CD8-positive, alpha-beta memory T cell (primary cell): ENCODE results near the gene SETD3. TPM values are rescaled to one million over a fixed set of nuclear protein-coding genes. Genes with fewer than 3 reads are reported as not detected.

Source experiments
- CTCF ChIA-PET: fragments of 350-600 bp; sonication (Branson Sonifier 250); formaldehyde crosslinking; loops from one replicate; lab custom pipeline; 2021; ENCODE audit warnings: antibody characterized with exemption; lab: Charles Lee
- POLR2A ChIA-PET: fragments of 350-600 bp; sonication (Branson Sonifier 250); formaldehyde crosslinking; loops from one replicate; lab custom pipeline; 2021; ENCODE audit warnings: antibody characterized with exemption; lab: Charles Lee
- DNase-seq, 5 donors: peaks; one replicate each; pipeline versions ENCODE4 v3.0.0 to v3.0.0-alpha.2; 2020 to 2022; ENCODE audit warnings: mixed read lengths in 1 of 5
- H3K27ac ChIP-seq: one replicate; pipeline ENCODE4 v1.7.0; 2013; ENCODE audit warnings: low read depth, mild to moderate bottlenecking, low read length, moderate library complexity
- H3K27me3 ChIP-seq: 2 replicates; pipeline ENCODE4 v1.7.0; 2013; ENCODE audit warnings: low read length, mild to moderate bottlenecking; ENCODE audit not compliant: insufficient read depth, poor library complexity, severe bottlenecking
- H3K36me3 ChIP-seq: 2 replicates; pipeline ENCODE4 v1.7.0; 2013; ENCODE audit warnings: mild to moderate bottlenecking, low read length, moderate library complexity; ENCODE audit not compliant: insufficient read depth
- H3K4me1 ChIP-seq: 2 replicates; pipeline ENCODE4 v1.7.0; 2013; ENCODE audit warnings: mild to moderate bottlenecking, low read length, moderate library complexity; ENCODE audit not compliant: insufficient read depth
- H3K4me3 ChIP-seq: 2 replicates; pipeline ENCODE4 v1.7.0; 2013; ENCODE audit warnings: mild to moderate bottlenecking, low read length
- H3K9me3 ChIP-seq: 2 replicates; pipeline ENCODE4 v1.7.0; 2013; ENCODE audit warnings: mild to moderate bottlenecking, low read length
- H3K27ac Mint-ChIP-seq, 8 donors: one replicate each; pipeline ENCODE4 v1.8.0; 2020 to 2021; ENCODE audit warnings: mixed read lengths in 8 of 8, mild to moderate bottlenecking in 6 of 8, inconsistent platforms in 3 of 8, moderate library complexity in 3 of 8
- H3K27me3 Mint-ChIP-seq, 2 donors: one replicate each; pipeline ENCODE4 v1.8.0; 2020 to 2021; ENCODE audit warnings: mixed read lengths in 2 of 2, mild to moderate bottlenecking in 1 of 2, moderate library complexity in 1 of 2
- H3K36me3 Mint-ChIP-seq, 3 donors: one replicate each; pipeline ENCODE4 v1.8.0; 2020 to 2021; ENCODE audit warnings: mixed read lengths in 3 of 3, inconsistent platforms in 1 of 3, mild to moderate bottlenecking in 1 of 3
- H3K4me1 Mint-ChIP-seq, 3 donors: one replicate each; pipeline ENCODE4 v1.8.0; 2020 to 2021; ENCODE audit warnings: mixed read lengths in 3 of 3, inconsistent platforms in 1 of 3, mild to moderate bottlenecking in 1 of 3
- H3K4me3 Mint-ChIP-seq, 7 donors: one replicate each; pipeline ENCODE4 v1.8.0; 2020 to 2021; ENCODE audit warnings: mixed read lengths in 7 of 7, mild to moderate bottlenecking in 6 of 7, moderate library complexity in 4 of 7, inconsistent platforms in 2 of 7
- H3K9me3 Mint-ChIP-seq, 5 donors: one replicate each; pipeline ENCODE4 v1.8.0; 2020 to 2022; ENCODE audit warnings: mixed read lengths in 5 of 5, mild to moderate bottlenecking in 3 of 5, moderate library complexity in 2 of 5, inconsistent platforms in 1 of 5
- polyA plus RNA-seq: library from polyadenylated mRNA; unstranded; fragments of 300-500 nt; fragmentation: Illumina TruSeq; gene quantifications from one replicate; pipeline ENCODE4 v1.2.3, GENCODE V29; 2021
- total RNA-seq, 2 experiments: library from RNA; stranded (reverse); gene quantifications; one replicate each; pipeline ENCODE4 v1.2.3, GENCODE V29; 2021

Gene SETD3
- total and polyA plus RNA-seq, 3 experiments from 2014 or later: 52.1 to 57.9 (median 57.1) TPM

DNA sequence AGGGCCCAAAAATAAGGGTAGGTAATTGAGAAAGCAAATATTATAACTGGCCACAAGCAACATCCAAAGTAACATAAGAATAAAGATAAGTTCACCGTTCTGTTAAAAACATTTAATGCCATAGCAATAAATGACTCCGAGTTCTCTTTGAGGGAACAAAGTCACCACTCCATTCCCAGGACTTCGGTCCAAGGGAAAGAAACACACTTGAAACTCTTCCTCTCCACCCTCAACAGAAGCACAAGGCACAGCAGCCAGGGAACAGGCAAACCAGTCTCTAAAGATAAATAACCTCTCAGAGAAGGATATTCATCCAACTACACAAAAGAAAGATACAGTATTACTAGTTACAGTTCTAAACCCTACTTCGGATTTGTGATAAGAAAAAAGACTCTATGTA lies 2.5 kb downstream of the SETD3 start:
- H3K9me3 Mint-ChIP-seq: no peaks in the 10 kb centered on the region

DNA sequence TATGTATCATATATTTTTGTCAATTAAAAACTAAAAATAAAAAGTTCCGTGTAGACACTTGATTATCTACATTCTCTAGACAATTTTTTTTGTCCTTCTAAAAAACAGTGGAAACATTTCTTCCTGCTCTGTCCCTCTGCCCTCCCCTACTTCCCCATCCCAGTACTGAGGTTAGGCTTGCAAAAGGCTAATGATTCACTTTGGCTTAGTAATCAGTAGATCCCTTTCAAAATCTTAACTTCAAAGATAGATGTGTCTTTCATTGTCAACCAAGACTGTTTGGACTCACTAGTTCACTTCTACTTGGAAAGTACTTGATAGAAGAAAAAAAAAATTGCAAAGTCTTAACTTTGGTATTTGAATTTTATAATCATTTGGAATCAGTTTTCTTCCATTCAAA lies 3.8 kb downstream of the SETD3 start:
- CTCF ChIA-PET: interaction anchor here (1.0 kb wide), 1 partner anchor 9 kb away, joined by 4 read pairs; no protein-coding TSS in a partner anchor
- POLR2A ChIA-PET: no interaction called here

More for the DNA sequence above, 2.5 kb downstream of the SETD3 start:
- Mint-ChIP-seq H3K4me1 (peaks cover 39 to 70% (median 58%) of the 10 kb centered on the region in 3 donors), H3K27me3 (peaks cover 0 to 4% of the 10 kb centered on the region in 2 donors), H3K4me3 (peak overlapping the region in 5 of 7 donors; percentile 7 to 95 (median 22)), H3K27ac (peak overlapping the region in 5 of 8 donors; percentile 4 to 80 (median 64)), H3K36me3 (peaks cover 0 to 14% (median 2%) of the 10 kb centered on the region in 3 donors)
- CTCF ChIA-PET: no interaction called here
- Histone ChIP-seq H3K9me3 (no peaks in the 10 kb centered on the region), H3K27me3 (no peaks in the 10 kb centered on the region), H3K36me3 (no peaks in the 10 kb centered on the region), H3K4me1 (peaks cover 26% of the 10 kb centered on the region), H3K27ac (peak overlapping the region; percentile 18), H3K4me3 (peak overlapping the region; percentile 28)
- POLR2A ChIA-PET: no interaction called here
- DNase-seq: no peak

GRCh38 chr14:99475660-99476059 lies 5.0 kb downstream of the SETD3 start:
- CTCF ChIA-PET: interaction anchor here (1.0 kb wide), 1 partner anchor 8 kb away, joined by 4 read pairs; no protein-coding TSS in a partner anchor

More for the DNA sequence above, 3.8 kb downstream of the SETD3 start:
- no peak overlapping the region for H3K27ac ChIP-seq
- peaks cover 32 to 65% (median 51%) of the 10 kb centered on the region in 3 donors for H3K4me1 Mint-ChIP-seq
- peaks cover 15% of the 10 kb centered on the region for H3K4me1 ChIP-seq
- no peaks in the 10 kb centered on the region for H3K9me3 Mint-ChIP-seq
- no peak for DNase-seq
- peaks cover 0 to 4% of the 10 kb centered on the region in 2 donors for H3K27me3 Mint-ChIP-seq
- H3K27me3 ChIP-seq: no peaks in the 10 kb centered on the region
- no peaks in the 10 kb centered on the region for H3K36me3 ChIP-seq
- H3K4me3 ChIP-seq: no peak overlapping the region
- peak overlapping the region in 1 of 8 donors; percentile 78 for H3K27ac Mint-ChIP-seq
- peaks cover 0 to 11% (median 2%) of the 10 kb centered on the region in 3 donors for H3K36me3 Mint-ChIP-seq
- no peak overlapping the region for H3K4me3 Mint-ChIP-seq
- no peaks in the 10 kb centered on the region for H3K9me3 ChIP-seq

GRCh38 chr14:99475179-99475578 lies 5.5 kb downstream of the SETD3 start:
- Histone ChIP-seq H3K4me3 (no peak overlapping the region), H3K4me1 (peaks cover 15% of the 10 kb centered on the region), H3K9me3 (no peaks in the 10 kb centered on the region), H3K36me3 (no peaks in the 10 kb centered on the region), H3K27ac (no peak overlapping the region), H3K27me3 (no peaks in the 10 kb centered on the region)
- ChIA-PET CTCF (no interaction called here), POLR2A (no interaction called here)
- H3K4me1 Mint-ChIP-seq: peaks cover 39 to 70% (median 59%) of the 10 kb centered on the region in 3 donors
- H3K9me3 Mint-ChIP-seq: no peaks in the 10 kb centered on the region
- no peak for DNase-seq
- peak overlapping the region in 1 of 8 donors; percentile 7 for H3K27ac Mint-ChIP-seq
- H3K4me3 Mint-ChIP-seq: peak overlapping the region in 1 of 7 donors; percentile 58
- peaks cover 0 to 2% (median 2%) of the 10 kb centered on the region in 3 donors for H3K36me3 Mint-ChIP-seq
- no peaks in the 10 kb centered on the region for H3K27me3 Mint-ChIP-seq

More at GRCh38 chr14:99475660-99476059, 5.0 kb downstream of the SETD3 start:
- H3K27ac Mint-ChIP-seq: peak overlapping the region in 1 of 8 donors; percentile 7
- H3K4me3 Mint-ChIP-seq: no peak overlapping the region
- DNase-seq: no peak
- peaks cover 0 to 2% (median 2%) of the 10 kb centered on the region in 3 donors for H3K36me3 Mint-ChIP-seq
- H3K27me3 ChIP-seq: no peaks in the 10 kb centered on the region
- no peak overlapping the region for H3K27ac ChIP-seq
- H3K4me1 ChIP-seq: peaks cover 15% of the 10 kb centered on the region
- no peak overlapping the region for H3K4me3 ChIP-seq
- no peaks in the 10 kb centered on the region for H3K9me3 ChIP-seq
- POLR2A ChIA-PET: no interaction called here
- H3K4me1 Mint-ChIP-seq: peaks cover 34 to 66% (median 54%) of the 10 kb centered on the region in 3 donors
- no peaks in the 10 kb centered on the region for H3K36me3 ChIP-seq
- H3K9me3 Mint-ChIP-seq: no peaks in the 10 kb centered on the region
- H3K27me3 Mint-ChIP-seq: no peaks in the 10 kb centered on the region

DNA sequence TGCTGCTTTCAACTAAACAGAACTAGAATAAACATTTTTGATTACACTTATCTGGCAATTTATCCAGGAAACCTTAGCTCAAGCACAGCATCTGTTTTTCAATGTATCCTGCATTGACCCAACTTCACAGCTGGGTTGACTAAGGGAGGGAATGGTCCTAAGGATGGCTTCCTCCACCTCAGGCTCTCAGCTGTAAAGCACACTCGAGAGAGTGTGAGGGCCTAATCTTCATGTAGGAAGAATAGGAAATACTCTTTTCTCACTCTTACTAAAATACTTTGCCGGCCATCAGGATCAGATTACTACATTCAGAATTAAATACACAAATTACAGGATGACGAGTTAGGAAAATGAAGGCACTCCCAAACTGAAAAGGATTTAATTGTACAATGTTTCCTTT lies 7.2 kb downstream of the SETD3 start:
- H3K9me3 Mint-ChIP-seq: no peaks in the 10 kb centered on the region
- Histone ChIP-seq H3K4me1 (peaks cover 5% of the 10 kb centered on the region), H3K36me3 (no peaks in the 10 kb centered on the region), H3K27ac (no peak overlapping the region), H3K9me3 (no peaks in the 10 kb centered on the region), H3K4me3 (no peak overlapping the region), H3K27me3 (no peaks in the 10 kb centered on the region)
- CTCF ChIA-PET: no interaction called here
- peaks cover 0 to 2% (median 0%) of the 10 kb centered on the region in 3 donors for H3K36me3 Mint-ChIP-seq
- POLR2A ChIA-PET: no interaction called here
- H3K27ac Mint-ChIP-seq: no peak overlapping the region
- DNase-seq: no peak
- no peak overlapping the region for H3K4me3 Mint-ChIP-seq
- peaks cover 46 to 72% (median 61%) of the 10 kb centered on the region in 3 donors for H3K4me1 Mint-ChIP-seq
- H3K27me3 Mint-ChIP-seq: no peaks in the 10 kb centered on the region

- H3K36me3 Mint-ChIP-seq: peaks cover 0 to 2% (median 1%) of the 10 kb centered on the region in 3 donors
- no peak for DNase-seq
- H3K27ac Mint-ChIP-seq: no peak overlapping the region
- ChIA-PET POLR2A (no interaction called here), CTCF (no interaction called here)
- H3K36me3 ChIP-seq: no peaks in the 10 kb centered on the region
- no peak overlapping the region for H3K4me3 ChIP-seq
- no peaks in the 10 kb centered on the region for H3K27me3 ChIP-seq
- peaks cover 46 to 72% (median 61%) of the 10 kb centered on the region in 3 donors for H3K4me1 Mint-ChIP-seq
- peaks cover 4% of the 10 kb centered on the region for H3K4me1 ChIP-seq
- no peaks in the 10 kb centered on the region for H3K27me3 Mint-ChIP-seq
- no peak overlapping the region for H3K27ac ChIP-seq
- H3K9me3 Mint-ChIP-seq: no peaks in the 10 kb centered on the region
- no peaks in the 10 kb centered on the region for H3K9me3 ChIP-seq
- no peak overlapping the region for H3K4me3 Mint-ChIP-seq
These were observed 7.7 kb downstream of the SETD3 start for GRCh38 chr14:99472937-99473336.

GRCh38 chr14:99471731-99472130 lies 8.9 kb downstream of the SETD3 start:
- H3K9me3 ChIP-seq: no peaks in the 10 kb centered on the region
- H3K36me3 ChIP-seq: no peaks in the 10 kb centered on the region
- peaks cover 4% of the 10 kb centered on the region for H3K4me1 ChIP-seq
- Mint-ChIP-seq H3K27me3 (no peaks in the 10 kb centered on the region), H3K36me3 (peaks cover 0 to 8% (median 2%) of the 10 kb centered on the region in 3 donors), H3K4me1 (peaks cover 49 to 78% (median 59%) of the 10 kb centered on the region in 3 donors), H3K4me3 (no peak overlapping the region), H3K9me3 (no peaks in the 10 kb centered on the region), H3K27ac (peak overlapping the region in 1 of 8 donors; percentile 29)
- no peak overlapping the region for H3K27ac ChIP-seq
- no peaks in the 10 kb centered on the region for H3K27me3 ChIP-seq
- POLR2A ChIA-PET: no interaction called here
- no peak for DNase-seq
- CTCF ChIA-PET: interaction anchor here (0.9 kb wide), 1 partner anchor 20 kb away, joined by 3 read pairs; no protein-coding TSS in a partner anchor
- no peak overlapping the region for H3K4me3 ChIP-seq

DNA sequence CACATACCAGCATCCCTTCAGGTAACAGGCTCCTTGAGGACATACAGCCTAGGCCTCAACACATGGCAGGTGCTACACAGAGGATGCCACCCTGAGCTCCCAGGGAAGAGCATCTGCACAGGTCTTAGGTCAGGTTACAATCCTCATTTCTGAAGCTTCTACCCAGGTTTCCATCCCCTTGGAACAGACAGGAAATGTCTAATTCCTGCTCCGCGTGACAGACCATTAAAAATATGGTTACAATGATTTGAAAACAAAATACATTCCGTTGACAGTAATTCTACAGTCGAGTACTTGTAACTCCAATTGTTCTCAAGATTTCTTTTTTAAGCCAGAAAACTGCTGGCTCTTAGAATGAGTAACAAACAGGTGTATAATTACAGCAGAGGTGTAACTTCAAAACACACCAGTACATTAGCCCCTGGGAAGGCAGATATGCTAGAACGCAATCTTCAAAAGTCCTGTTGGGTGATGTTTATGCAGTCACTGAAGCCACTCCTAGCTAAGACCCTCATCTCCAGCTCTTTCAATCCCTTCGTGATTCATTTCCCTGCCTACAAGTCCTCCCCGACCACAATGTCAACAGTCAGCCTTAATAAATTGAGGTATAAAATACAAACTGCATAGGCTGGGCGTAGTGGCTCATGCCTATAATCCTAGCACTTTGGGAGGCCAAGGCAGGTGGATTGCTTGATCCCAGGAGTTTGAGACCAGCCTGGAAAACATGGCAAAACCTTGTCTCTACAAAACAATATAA lies 11.6 kb downstream of the SETD3 start:
- POLR2A ChIA-PET: no interaction called here
- DNase-seq: no peak
- Histone ChIP-seq H3K36me3 (peaks cover 8% of the 10 kb centered on the region), H3K27me3 (no peaks in the 10 kb centered on the region), H3K9me3 (no peaks in the 10 kb centered on the region), H3K4me3 (no peak overlapping the region), H3K4me1 (peaks cover 4% of the 10 kb centered on the region), H3K27ac (no peak overlapping the region)
- Mint-ChIP-seq H3K4me1 (peaks cover 49 to 68% (median 57%) of the 10 kb centered on the region in 3 donors), H3K27ac (peak overlapping the region in 3 of 8 donors; percentile 17 to 69 (median 59)), H3K36me3 (peaks cover 0 to 33% (median 4%) of the 10 kb centered on the region in 3 donors), H3K4me3 (peak overlapping the region in 2 of 7 donors; percentile 16 to 28), H3K27me3 (no peaks in the 10 kb centered on the region), H3K9me3 (no peaks in the 10 kb centered on the region)
- CTCF ChIA-PET: no interaction called here
